Stimulated activated CD4-positive, alpha-beta T cell treated with anti-CD3 and anti-CD28 coated beads, Interleukin-12 subunit alpha, Interleukin-12 subunit beta, amount 100 ng/mL, for 24 hours (primary cell): Measurements from ENCODE around the gene INTS6L.
"Not testable (repeated sequence)": the region's sequence is repeated elsewhere in the genome, so short reads cannot be mapped to it uniquely, and the experiment has no call there.

ENCODE experiments used
- DNase-seq, 2 experiments: peaks; one replicate each; pipeline ENCODE4 v3.0.0-alpha.2; 2020; ENCODE audit warnings: low read depth in 2 of 2

INTS6L gene

GRCh38 chrX:135522878-135523693 is 2.6 kb downstream of the INTS6L start:
- DNase-seq = no peak

- DNase-seq = no peak
Measured at GRCh38 chrX:135528254-135528653, 7.8 kb downstream of the INTS6L start.

GRCh38 chrX:135528756-135529155 is 8.3 kb downstream of the INTS6L start:
- DNase-seq = no peak

GRCh38 chrX:135530097-135530496 is 9.6 kb downstream of the INTS6L start:
- DNase-seq = no peak

- no peak for DNase-seq
Measured at GRCh38 chrX:135531813-135532212, 11.4 kb downstream of the INTS6L start.

GRCh38 chrX:135535077-135535940 is 14.8 kb downstream of the INTS6L start:
- DNase-seq = no peak

GRCh38 chrX:135536877-135537276 is 16.4 kb downstream of the INTS6L start:
- DNase-seq = no peak

- DNase-seq = no peak
Measured at GRCh38 chrX:135541351-135541750, 20.9 kb downstream of the INTS6L start.

- DNase-seq = no peak
Measured at GRCh38 chrX:135543172-135543571, 22.7 kb downstream of the INTS6L start.

- no peak for DNase-seq
Measured at GRCh38 chrX:135543924-135544323, 23.5 kb downstream of the INTS6L start.

- no peak for DNase-seq
Measured at GRCh38 chrX:135544338-135544948, 24.0 kb downstream of the INTS6L start.

GRCh38 chrX:135547767-135548166 is 27.3 kb downstream of the INTS6L start:
- DNase-seq = no peak

GRCh38 chrX:135549519-135549918 is 29.1 kb downstream of the INTS6L start:
- no peak for DNase-seq

- DNase-seq = no peak
Measured at GRCh38 chrX:135556055-135556454, 35.6 kb downstream of the INTS6L start.

- no peak for DNase-seq
Measured at GRCh38 chrX:135557344-135557743, 36.9 kb downstream of the INTS6L start.

GRCh38 chrX:135572436-135572835 is 52.0 kb downstream of the INTS6L start:
- no peak for DNase-seq

- no peak for DNase-seq
Measured at GRCh38 chrX:135581496-135581895, 61.0 kb downstream of the INTS6L start.

GRCh38 chrX:135585153-135585552 is 64.7 kb downstream of the INTS6L start:
- no peak for DNase-seq

- no peak for DNase-seq
Measured at GRCh38 chrX:135591871-135592270, 71.4 kb downstream of the INTS6L start.

GRCh38 chrX:135594049-135594448 is 73.6 kb downstream of the INTS6L start:
- DNase-seq = not testable (repeated sequence)

GRCh38 chrX:135594453-135594852 is 74.0 kb downstream of the INTS6L start:
- not testable (repeated sequence) for DNase-seq

GRCh38 chrX:135595543-135595942 is 75.1 kb downstream of the INTS6L start:
- no peak for DNase-seq
